ENCODE measurements around the gene VAPB. TPM values are rescaled to one million over a fixed set of nuclear protein-coding genes. Genes with fewer than 3 reads are reported as not detected.

VAPB gene
- total and polyA plus RNA-seq, 2 of the 4 experiments (the other 2 are of a cell fraction), result 9.1 to 26.0 TPM

DNA sequence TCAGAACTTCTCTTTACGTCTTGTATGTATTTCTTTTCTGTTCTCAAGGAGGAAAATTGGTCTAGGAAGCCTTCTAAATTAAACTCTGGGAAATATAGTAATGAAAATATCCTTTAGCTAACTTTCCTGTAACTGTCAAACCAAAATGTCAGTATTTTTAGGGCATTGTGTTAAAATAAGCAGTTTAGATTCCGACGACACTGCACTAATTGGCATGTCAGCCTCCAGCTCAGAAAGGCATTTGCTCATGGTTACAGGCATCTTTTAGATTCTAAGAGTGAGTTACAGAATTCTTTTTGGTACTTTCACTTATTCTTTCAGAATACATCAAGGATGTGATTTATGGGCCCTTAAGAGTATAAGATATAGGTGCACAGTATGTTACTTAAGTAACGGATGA, 26.1 kb upstream of the VAPB start:
- no peak overlapping the region for H2AK5ac ChIP-seq (ENCODE audit: low read depth, low read length)
- WGBS, 2 experiments (ENCODE audit: extremely low coverage in 2 of 2, insufficient read length in 1 of 2), result 100% methylated on average over 2 of the region's 4 CpGs; no CpG with 5 or more reads in 1 of the 2 experiments
- dilution Hi-C loops (cut with HindIII; ENCODE audit: low sequenced_read_pairs, unreplicated experiment) (no loop called here), in situ Hi-C loops (cut with MboI; ENCODE audit: low sequenced_read_pairs) (no loop called here), intact Hi-C loops (cut with micrococcal nuclease) (no loop called here)
- H2BK15ac ChIP-seq (ENCODE audit: low read depth, low read length), result no peak overlapping the region
- no TSS peak for BruUV-seq (replicated peaks)
- no peak overlapping the region for H2BK20ac ChIP-seq (ENCODE audit: low read depth, low read length)
- no peak overlapping the region for H3K23ac ChIP-seq (ENCODE audit: low read depth, low read length)
- CTCF ChIA-PET, result no interaction called here
- H3K36me3 ChIP-seq (ENCODE audit: control insufficient read depth, insufficient read depth, low read length), result peaks cover 17% of the 10 kb centered on the region
- POLR2A ChIA-PET (ENCODE audit: unreplicated experiment), result no interaction called here
- no peaks in the 10 kb centered on the region for H3K27me3 ChIP-seq (ENCODE audit: control insufficient read depth, insufficient read depth, low read length)
- no peak overlapping the region for H4K8ac ChIP-seq (ENCODE audit: low read depth in 2 of 2, low read length in 2 of 2)
- no peak overlapping the region for H2AFZ ChIP-seq (replicated peaks; ENCODE audit: low read length, poor library complexity)
- H3K18ac ChIP-seq (ENCODE audit: low read depth, low read length), result no peak overlapping the region
- H2BK120ac ChIP-seq (ENCODE audit: low read depth, low read length), result no peak overlapping the region
- TF ChIP-seq RFX5 (IDR thresholded peaks at IDR 0.05; ENCODE audit: low read depth, low read length) (no peak), MXI1 (IDR thresholded peaks at IDR 0.05; ENCODE audit: borderline replicate concordance, low read depth, low read length) (no peak), MAFK (IDR thresholded peaks at IDR 0.05; ENCODE audit: low read depth, low read length) (peak; percentile 61)
- peaks cover 5% of the 10 kb centered on the region; the same call in 1 of the 2 replicates for H3K9me1 ChIP-seq (ENCODE audit: insufficient read depth, low read length)
- H2BK5ac ChIP-seq (ENCODE audit: low read depth, low read length, poor library complexity, severe bottlenecking), result no peak overlapping the region
- no peak overlapping the region for H3K56ac ChIP-seq (ENCODE audit: extremely low read depth, insufficient read depth, low read length)
- H3K4ac ChIP-seq (ENCODE audit: low read depth, low read length), result no peak overlapping the region
- ATAC-seq (ENCODE audit: low read depth) (no peak), DNase-seq (no peak)
- H2AK9ac ChIP-seq (replicated peaks; ENCODE audit: low read depth, low read length, poor library complexity), result no peak overlapping the region
- peaks cover 3 to 4% of the 10 kb centered on the region in 2 experiments; a peak in 3 of 4 replicates for H3K79me1 ChIP-seq (ENCODE audit: low read depth in 1 of 2, low read length in 2 of 2)
- H3K4me2 ChIP-seq (ENCODE audit: low read depth, low read length), result no peak overlapping the region
- peaks cover 2% of the 10 kb centered on the region; the same call in 1 of the 2 replicates for H3K4me1 ChIP-seq (ENCODE audit: control insufficient read depth, insufficient read depth, low read length)
- H4K91ac ChIP-seq (ENCODE audit: insufficient read depth, low read depth, low read length), result no peak overlapping the region
- H3K14ac ChIP-seq (replicated peaks; ENCODE audit: low read depth, low read length), result no peak overlapping the region
- no peaks in the 10 kb centered on the region for H4K20me1 ChIP-seq (ENCODE audit: insufficient read depth, low read length)
- no peak overlapping the region for H4K5ac ChIP-seq (ENCODE audit: low read depth, low read length)
- H3K9me3 ChIP-seq (ENCODE audit: control insufficient read depth, insufficient read depth, low read length), result no peaks in the 10 kb centered on the region
- no peak overlapping the region for H3K4me3 ChIP-seq (ENCODE audit: insufficient read depth, low read depth, low read length)
- H3K9ac ChIP-seq (ENCODE audit: low read depth, low read length), result no peak overlapping the region
- no peak overlapping the region for H3K27ac ChIP-seq (ENCODE audit: insufficient read depth, low read length)

Measured in IMR-90 (cell line).